SK-N-SH (cell line): ENCODE data around the gene DIRAS2. TPM values are rescaled to one million over a fixed set of nuclear protein-coding genes. Genes with fewer than 3 reads are reported as not detected.

Experiments used
- CTCF ChIA-PET: fragments of 300-600, 350-600 bp; formaldehyde crosslinking; extraction: SDS; loops from one replicate; lab custom pipeline; 2021; lab: Yijun Ruan, JAX
- POLR2A ChIA-PET: fragments of 350-600 bp; sonication (Branson Sonifier 250); formaldehyde crosslinking; extraction: SDS; loops from one replicate; lab custom pipeline; 2020; ENCODE audit warnings: antibody characterized with exemption, inconsistent platforms; lab: Yijun Ruan, JAX
- DNase-seq: peaks from one replicate; pipeline ENCODE4 v3.0.0; 2012
- H2AFZ ChIP-seq: fragments of 200-600 bp; sonication (generic); 2 replicates; pipeline ENCODE4 v1.8.1; 2016; ENCODE audit warnings: antibody characterized with exemption, mild to moderate bottlenecking, low read depth
- H3F3A ChIP-seq: fragments of 200-600 bp; sonication (generic); replicated peaks from 2 replicates; pipeline ENCODE3; 2016; ENCODE audit warnings: antibody characterized with exemption, mild to moderate bottlenecking; ENCODE audit not compliant: insufficient read depth
- H3K27ac ChIP-seq, 2 experiments: fragments of 200-500 bp in 1 of 2; fragments of 200-600 bp in 1 of 2; sonication (Bioruptor generic) in 1 of 2; sonication (generic), shearing (Covaris generic) in 1 of 2; 2 replicates each; pipeline versions ENCODE4 v1.5.1 to v1.6.1; 2014 to 2016; ENCODE audit warnings: low read depth in 2 of 2, inconsistent platforms in 1 of 2, low read length in 1 of 2, mild to moderate bottlenecking in 1 of 2, mixed read lengths in 1 of 2
- H3K27me3 ChIP-seq: fragments of 200-600 bp; sonication (generic), shearing (Covaris generic); 2 replicates; pipeline ENCODE4 v1.6.1; 2016; ENCODE audit warnings: mixed run types; ENCODE audit not compliant: insufficient read depth
- H3K36me3 ChIP-seq, 2 experiments: fragments of 200-500 bp in 1 of 2; fragments of 200-600 bp in 1 of 2; sonication (Bioruptor generic) in 1 of 2; sonication (generic) in 1 of 2; replicated peaks in 1 of 2; 2 replicates each; pipeline versions ENCODE3 to v1.5.1; 2014 to 2016; ENCODE audit warnings: low read length in 1 of 2, mild to moderate bottlenecking in 1 of 2; ENCODE audit not compliant: insufficient read depth in 2 of 2, control insufficient read depth in 1 of 2
- H3K4me1 ChIP-seq, 2 experiments: fragments of 200-500 bp in 1 of 2; fragments of 200-600 bp in 1 of 2; sonication (Bioruptor generic) in 1 of 2; sonication (generic), shearing (Covaris generic) in 1 of 2; 2 replicates each; pipeline versions ENCODE4 v1.5.1 to v1.6.1; 2014 to 2016; ENCODE audit warnings: low read depth in 1 of 2, low read length in 1 of 2, mixed run types in 1 of 2; ENCODE audit not compliant: insufficient read depth in 2 of 2, control insufficient read depth in 1 of 2
- H3K4me2 ChIP-seq: fragments of 200-600 bp; sonication (generic), shearing (Covaris generic); 2 replicates; pipeline ENCODE4 v1.6.1; 2017; ENCODE audit warnings: mixed run types
- H3K4me3 ChIP-seq, 2 experiments: fragments of 200-500 bp in 1 of 2; fragments of 200-600 bp in 1 of 2; sonication (Bioruptor generic) in 1 of 2; sonication (generic), shearing (Covaris generic) in 1 of 2; 2 replicates each; pipeline versions ENCODE4 v1.5.1 to v1.8.1; 2014 to 2016; ENCODE audit warnings: low read depth in 2 of 2, inconsistent platforms in 1 of 2, low read length in 1 of 2, mild to moderate bottlenecking in 1 of 2, mixed read lengths in 1 of 2, moderate library complexity in 1 of 2
- H3K79me2 ChIP-seq: fragments of 200-600 bp; sonication (generic); 2 replicates; pipeline ENCODE4 v1.8.1; 2017; ENCODE audit warnings: mild to moderate bottlenecking; ENCODE audit not compliant: insufficient read depth
- H3K9ac ChIP-seq: fragments of 200-600 bp; sonication (generic); 2 replicates; pipeline ENCODE4 v1.6.1; 2017; ENCODE audit warnings: mixed run types
- H3K9me2 ChIP-seq: fragments of 200-600 bp; sonication (generic); 2 replicates; pipeline ENCODE4 v1.6.1; 2017; ENCODE audit warnings: mixed run types
- H3K9me3 ChIP-seq: fragments of 200-600 bp; sonication (generic); 2 replicates; pipeline ENCODE4 v1.6.1; 2017; ENCODE audit warnings: mixed run types, mild to moderate bottlenecking, moderate library complexity
- H4K20me1 ChIP-seq: fragments of 200-600 bp; sonication (generic); 2 replicates; pipeline ENCODE4 v1.6.1; 2017; ENCODE audit warnings: mild to moderate bottlenecking, mixed run types; ENCODE audit not compliant: insufficient read depth
- FOSL2 ChIP-seq: IDR thresholded peaks from 2 replicates; pipeline ENCODE4 v1.4.0; 2012; ENCODE audit warnings: low read depth, mild to moderate bottlenecking, moderate library complexity, borderline replicate concordance
- FOXJ3 ChIP-seq: sonication (generic); formaldehyde crosslinking; IDR thresholded peaks from 2 replicates; pipeline ENCODE4 v1.5.1; 2020; ENCODE audit warnings: mild to moderate bottlenecking, missing genetic modification reagents
- FOXM1 ChIP-seq: IDR thresholded peaks from 2 replicates; pipeline ENCODE4 v1.4.0; 2012; ENCODE audit warnings: low read depth, mild to moderate bottlenecking
- GABPA ChIP-seq: IDR thresholded peaks from 2 replicates; pipeline ENCODE4 v1.4.0; 2012; ENCODE audit warnings: low read depth, mild to moderate bottlenecking
- MXI1 ChIP-seq: IDR thresholded peaks from 2 replicates; pipeline ENCODE4 v1.6.1; 2012; ENCODE audit warnings: mild to moderate bottlenecking, low read depth, low read length, improper control_type of control experiment
- NFIC ChIP-seq: IDR thresholded peaks from 2 replicates; pipeline ENCODE4 v1.4.0; 2012; ENCODE audit warnings: borderline replicate concordance
- PBX3 ChIP-seq: IDR thresholded peaks from 2 replicates; pipeline ENCODE4; 2012
- POLR2AphosphoS5 ChIP-seq: IDR thresholded peaks from 2 replicates; pipeline ENCODE4 v1.6.1; 2012; ENCODE audit warnings: low read depth, low read length
- REST ChIP-seq: IDR thresholded peaks from 2 replicates; pipeline ENCODE4 v1.6.1; 2012; ENCODE audit warnings: mild to moderate bottlenecking, low read depth, low read length, moderate library complexity
- RFX5 ChIP-seq: IDR thresholded peaks from 2 replicates; pipeline ENCODE4 v1.6.1; 2012; ENCODE audit warnings: mild to moderate bottlenecking, improper control_type of control experiment, low read length
- SIN3A ChIP-seq: IDR thresholded peaks from 2 replicates; pipeline ENCODE4 v1.6.1; 2012; ENCODE audit warnings: low read depth, mild to moderate bottlenecking, low read length, moderate library complexity, borderline replicate concordance
- TAF1 ChIP-seq: IDR thresholded peaks from 2 replicates; pipeline ENCODE4 v1.6.1; 2012; ENCODE audit warnings: low read depth, mild to moderate bottlenecking, low read length, moderate library complexity, borderline replicate concordance
- TCF12 ChIP-seq: IDR thresholded peaks from 2 replicates; pipeline ENCODE4 v1.4.0; 2012
- USF2 ChIP-seq: fragments of 150-350 bp; IDR thresholded peaks from 2 replicates; pipeline ENCODE4 v1.6.1; 2017; ENCODE audit warnings: antibody characterized with exemption, low read length, low read depth, borderline replicate concordance
- YY1 ChIP-seq: IDR thresholded peaks from 2 replicates; pipeline ENCODE4 v1.4.0; 2012; ENCODE audit warnings: low read depth, mild to moderate bottlenecking
- ZBTB33 ChIP-seq: IDR thresholded peaks from 2 replicates; pipeline ENCODE4 v1.4.0; 2012; ENCODE audit warnings: low read depth, borderline replicate concordance
- WGBS: methylation state at CpG from one replicate; pipeline ENCODE4 v1.1.6; 2017; ENCODE audit warnings: low lambda C conversion rate; 5-methylcytosine and 5-hydroxymethylcytosine counted together
- polyA plus RNA-seq, 3 experiments: library from polyadenylated mRNA; depleted of rRNA; stranded (reverse); fragments of >200 nt; gene quantifications; 2 replicates each; pipeline ENCODE4 v1.2.3, GENCODE V29; 2012

DIRAS2 gene
- polyA plus RNA-seq, 1 of the 3 experiments (the other 2 are of a cell fraction), result not detected

- no peaks in the 10 kb centered on the region for H3K36me3 ChIP-seq
- no peak for DNase-seq
- ChIA-PET POLR2A (no interaction called here), CTCF (no interaction called here)
- no peaks in the 10 kb centered on the region for H4K20me1 ChIP-seq
- no peak overlapping the region for H3K4me2 ChIP-seq
- H3K79me2 ChIP-seq, result no peaks in the 10 kb centered on the region
- no peaks in the 10 kb centered on the region for H3K9me3 ChIP-seq
- no peaks in the 10 kb centered on the region for H3F3A ChIP-seq
- H3K27ac ChIP-seq, result no peak overlapping the region
- H3K4me1 ChIP-seq, result no peaks in the 10 kb centered on the region
- 20% methylated on average over 6 of the region's 6 CpGs for WGBS
- no peaks in the 10 kb centered on the region for H3K27me3 ChIP-seq
- H3K4me3 ChIP-seq, result no peak overlapping the region
- no peak overlapping the region for H3K9ac ChIP-seq
- H2AFZ ChIP-seq, result no peak overlapping the region
- no peak for TF ChIP-seq FOXJ3
- no peak for TF ChIP-seq YY1
- TF ChIP-seq USF2, result no peak
- TF ChIP-seq TAF1, result no peak
- TF ChIP-seq FOSL2, result no peak
- TF ChIP-seq NFIC, result no peak
- TF ChIP-seq SIN3A, result no peak
- no peak for TF ChIP-seq PBX3
- no peak for TF ChIP-seq FOXM1
- TF ChIP-seq REST, result no peak
- no peak for TF ChIP-seq RFX5
- H3K9me2 ChIP-seq, result no peaks in the 10 kb centered on the region
Observed at GRCh38 chr9:90680534-90680933, 37.9 kb upstream of the DIRAS2 start.

- WGBS, result 18% methylated on average over 4 of the region's 4 CpGs
- Histone ChIP-seq H3F3A (no peaks in the 10 kb centered on the region), H3K4me1 (no peaks in the 10 kb centered on the region), H3K9me2 (no peaks in the 10 kb centered on the region), H4K20me1 (no peaks in the 10 kb centered on the region), H3K4me2 (no peak overlapping the region), H2AFZ (no peak overlapping the region), H3K27ac (no peak overlapping the region), H3K36me3 (no peaks in the 10 kb centered on the region), H3K79me2 (no peaks in the 10 kb centered on the region), H3K9me3 (no peaks in the 10 kb centered on the region), H3K9ac (no peak overlapping the region), H3K27me3 (no peaks in the 10 kb centered on the region), H3K4me3 (no peak overlapping the region)
- DNase-seq, result no peak
- CTCF ChIA-PET, result interaction anchor here (0.6 to 1.0 kb wide), 3 partner anchors 23 to 925 kb away, joined by 3 read pairs; partner anchors contain the start of gene DIRAS2
- POLR2A ChIA-PET, result no interaction called here
- no peak for TF ChIP-seq POLR2AphosphoS5
- no peak for TF ChIP-seq GABPA
- no peak for TF ChIP-seq FOXM1
- no peak for TF ChIP-seq RFX5
- TF ChIP-seq PBX3, result no peak
- no peak for TF ChIP-seq TCF12
- no peak for TF ChIP-seq ZBTB33
- TF ChIP-seq MXI1, result no peak
Observed at GRCh38 chr9:90665072-90665471, 22.4 kb upstream of the DIRAS2 start.
